PC-9 (cell line): ENCODE results near the gene TBX20.

Experiments used
- CTCF ChIP-seq: fragments of 200-600 bp; sonication (generic); conservative IDR thresholded peaks from 2 replicates; pipeline ENCODE4 v1.6.1; 2017; ENCODE audit warnings: mixed run types, antibody characterized with exemption, mild to moderate bottlenecking, moderate library complexity
- EZH2 ChIP-seq: fragments of 200-600 bp; sonication (generic); IDR thresholded peaks from 2 replicates; pipeline ENCODE4 v1.8.0; 2017; ENCODE audit warnings: antibody characterized with exemption, low read depth

DNA sequence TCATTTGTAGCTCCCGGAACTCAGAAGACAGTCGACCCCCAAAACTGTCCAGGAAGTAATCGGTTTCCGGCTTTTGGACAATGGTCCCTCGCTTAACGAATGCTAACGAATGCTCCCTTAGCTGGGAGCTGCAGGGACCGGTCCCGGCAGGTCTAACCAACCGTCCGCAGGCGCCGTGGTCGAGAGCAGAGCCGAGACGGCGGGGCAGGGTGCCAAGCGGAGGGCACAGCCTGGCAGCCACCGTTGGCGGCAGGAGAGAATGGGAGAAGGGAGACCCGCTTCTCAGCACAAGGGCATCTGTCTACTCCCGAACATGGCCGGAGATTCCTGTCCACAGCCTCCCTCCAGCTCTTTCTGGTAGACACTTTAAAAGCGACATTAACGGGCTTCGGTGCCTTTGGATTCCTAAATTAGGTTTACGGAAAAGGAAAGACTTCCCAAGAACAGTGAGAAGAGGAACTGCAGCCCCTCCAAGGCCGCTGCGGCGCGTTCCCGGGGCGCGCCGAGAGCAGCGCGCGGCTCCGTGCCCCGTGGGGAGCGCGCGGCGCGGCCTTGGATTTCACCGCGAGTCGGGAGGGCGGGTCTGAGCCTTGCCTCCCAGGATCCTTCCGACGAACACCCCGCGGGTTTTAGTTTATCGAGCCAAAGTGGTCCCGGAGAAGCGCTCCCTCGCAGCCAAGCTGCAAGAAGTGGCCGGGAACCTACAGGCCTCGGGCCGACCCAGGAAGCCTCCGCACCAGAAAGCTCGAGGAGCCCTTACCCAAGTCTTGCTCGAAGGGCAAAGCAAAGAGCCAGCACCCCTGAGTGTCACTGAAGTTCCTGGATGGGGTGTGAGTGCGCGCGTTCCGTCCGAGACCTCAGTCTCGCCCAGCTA is 3.6 kb upstream of the TBX20 start:
- TF ChIP-seq EZH2 (no peak), CTCF (no peak)
